ENCODE measurements around the gene GPC6.

DNA sequence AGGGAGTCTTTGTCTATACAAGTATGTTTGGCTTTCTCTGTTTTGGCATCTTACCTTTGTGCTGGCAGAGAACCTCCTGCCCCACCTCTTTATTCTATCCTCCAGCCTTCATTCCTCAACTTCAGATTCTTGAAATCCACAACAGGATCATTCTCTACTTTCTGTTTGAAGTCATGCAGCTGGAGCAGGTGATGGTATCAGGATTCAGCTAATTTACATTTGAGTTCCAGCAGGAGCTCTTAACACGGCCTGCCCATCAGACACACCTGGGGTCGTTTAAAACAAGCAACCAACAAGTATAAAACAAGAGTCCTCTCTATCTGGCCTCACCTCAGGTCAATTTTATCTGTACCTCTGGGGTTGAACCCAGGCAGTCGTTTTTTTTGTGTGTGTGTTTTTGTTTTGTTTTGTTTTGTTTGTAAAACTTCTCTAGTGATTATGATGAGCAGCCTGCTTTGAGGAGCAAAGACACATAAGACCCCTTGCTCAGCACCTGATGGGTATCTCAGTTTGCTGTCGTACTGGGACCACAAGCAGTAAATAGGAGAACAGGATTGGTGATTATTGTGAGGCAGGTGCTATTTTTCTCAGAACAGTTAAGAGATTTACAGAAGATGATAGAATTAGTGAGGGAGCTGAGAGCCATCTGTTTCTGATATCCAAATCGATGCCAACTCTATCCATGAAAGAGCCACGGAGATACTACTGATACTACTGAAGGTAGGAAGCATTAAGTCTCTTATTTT is 78.4 kb downstream of the GPC6 start:
- TF ChIP-seq, protein P1, sequence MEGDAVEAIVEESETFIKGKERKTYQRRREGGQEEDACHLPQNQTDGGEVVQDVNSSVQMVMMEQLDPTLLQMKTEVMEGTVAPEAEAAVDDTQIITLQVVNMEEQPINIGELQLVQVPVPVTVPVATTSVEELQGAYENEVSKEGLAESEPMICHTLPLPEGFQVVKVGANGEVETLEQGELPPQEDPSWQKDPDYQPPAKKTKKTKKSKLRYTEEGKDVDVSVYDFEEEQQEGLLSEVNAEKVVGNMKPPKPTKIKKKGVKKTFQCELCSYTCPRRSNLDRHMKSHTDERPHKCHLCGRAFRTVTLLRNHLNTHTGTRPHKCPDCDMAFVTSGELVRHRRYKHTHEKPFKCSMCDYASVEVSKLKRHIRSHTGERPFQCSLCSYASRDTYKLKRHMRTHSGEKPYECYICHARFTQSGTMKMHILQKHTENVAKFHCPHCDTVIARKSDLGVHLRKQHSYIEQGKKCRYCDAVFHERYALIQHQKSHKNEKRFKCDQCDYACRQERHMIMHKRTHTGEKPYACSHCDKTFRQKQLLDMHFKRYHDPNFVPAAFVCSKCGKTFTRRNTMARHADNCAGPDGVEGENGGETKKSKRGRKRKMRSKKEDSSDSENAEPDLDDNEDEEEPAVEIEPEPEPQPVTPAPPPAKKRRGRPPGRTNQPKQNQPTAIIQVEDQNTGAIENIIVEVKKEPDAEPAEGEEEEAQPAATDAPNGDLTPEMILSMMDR (tag by site-specific recombination; IDR thresholded peaks at IDR 0.05): no peak
- TF ChIP-seq ZNF24 (tag by site-specific recombination; IDR thresholded peaks at IDR 0.05) (no peak), SALL2 (tag by site-specific recombination; IDR thresholded peaks at IDR 0.05; ENCODE audit: borderline replicate concordance) (no peak), ZNF747 (tag by site-specific recombination; IDR thresholded peaks at IDR 0.05) (no peak), WT1 (tag by site-specific recombination; IDR thresholded peaks at IDR 0.05) (no peak), KLF16 (tag by site-specific recombination; IDR thresholded peaks at IDR 0.05) (no peak), ZNF610 (tag by site-specific recombination; IDR thresholded peaks at IDR 0.05; ENCODE audit: borderline replicate concordance) (no peak), SCRT2 (tag by site-specific recombination; IDR thresholded peaks at IDR 0.05) (no peak), ZNF274 (IDR thresholded peaks at IDR 0.05; ENCODE audit: low read length) (no peak), ZNF274 (tag by site-specific recombination; IDR thresholded peaks at IDR 0.05; ENCODE audit: borderline replicate concordance) (no peak)
- TF ChIP-seq, protein P2, sequence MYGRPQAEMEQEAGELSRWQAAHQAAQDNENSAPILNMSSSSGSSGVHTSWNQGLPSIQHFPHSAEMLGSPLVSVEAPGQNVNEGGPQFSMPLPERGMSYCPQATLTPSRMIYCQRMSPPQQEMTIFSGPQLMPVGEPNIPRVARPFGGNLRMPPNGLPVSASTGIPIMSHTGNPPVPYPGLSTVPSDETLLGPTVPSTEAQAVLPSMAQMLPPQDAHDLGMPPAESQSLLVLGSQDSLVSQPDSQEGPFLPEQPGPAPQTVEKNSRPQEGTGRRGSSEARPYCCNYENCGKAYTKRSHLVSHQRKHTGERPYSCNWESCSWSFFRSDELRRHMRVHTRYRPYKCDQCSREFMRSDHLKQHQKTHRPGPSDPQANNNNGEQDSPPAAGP (tag by site-specific recombination; IDR thresholded peaks at IDR 0.05): no peak
- TF ChIP-seq, protein P3, sequence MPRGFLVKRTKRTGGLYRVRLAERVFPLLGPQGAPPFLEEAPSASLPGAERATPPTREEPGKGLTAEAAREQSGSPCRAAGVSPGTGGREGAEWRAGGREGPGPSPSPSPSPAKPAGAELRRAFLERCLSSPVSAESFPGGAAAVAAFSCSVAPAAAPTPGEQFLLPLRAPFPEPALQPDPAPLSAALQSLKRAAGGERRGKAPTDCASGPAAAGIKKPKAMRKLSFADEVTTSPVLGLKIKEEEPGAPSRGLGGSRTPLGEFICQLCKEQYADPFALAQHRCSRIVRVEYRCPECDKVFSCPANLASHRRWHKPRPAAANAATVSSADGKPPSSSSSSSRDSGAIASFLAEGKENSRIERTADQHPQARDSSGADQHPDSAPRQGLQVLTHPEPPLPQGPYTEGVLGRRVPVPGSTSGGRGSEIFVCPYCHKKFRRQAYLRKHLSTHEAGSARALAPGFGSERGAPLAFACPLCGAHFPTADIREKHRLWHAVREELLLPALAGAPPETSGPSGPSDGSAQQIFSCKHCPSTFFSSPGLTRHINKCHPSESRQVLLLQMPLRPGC (tag by site-specific recombination; IDR thresholded peaks at IDR 0.05): no peak
- TF ChIP-seq, protein P4, sequence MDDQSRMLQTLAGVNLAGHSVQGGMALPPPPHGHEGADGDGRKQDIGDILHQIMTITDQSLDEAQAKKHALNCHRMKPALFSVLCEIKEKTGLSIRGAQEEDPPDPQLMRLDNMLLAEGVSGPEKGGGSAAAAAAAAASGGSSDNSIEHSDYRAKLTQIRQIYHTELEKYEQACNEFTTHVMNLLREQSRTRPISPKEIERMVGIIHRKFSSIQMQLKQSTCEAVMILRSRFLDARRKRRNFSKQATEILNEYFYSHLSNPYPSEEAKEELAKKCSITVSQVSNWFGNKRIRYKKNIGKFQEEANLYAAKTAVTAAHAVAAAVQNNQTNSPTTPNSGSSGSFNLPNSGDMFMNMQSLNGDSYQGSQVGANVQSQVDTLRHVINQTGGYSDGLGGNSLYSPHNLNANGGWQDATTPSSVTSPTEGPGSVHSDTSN (CRISPR knock-in tag; IDR thresholded peaks at IDR 0.05): no peak
